Neural cell (in vitro differentiated cells): ENCODE data around the gene ATP2A2. TPM values are rescaled to one million over a fixed set of nuclear protein-coding genes. Genes with fewer than 3 reads are reported as not detected.

Experiments
- H2AFZ ChIP-seq: fragments of 200-600, 300-800 bp; sonication (generic), shearing (Covaris generic); 2 replicates; pipeline ENCODE4 v1.6.0; 2014; ENCODE audit warnings: low read depth, mild to moderate bottlenecking, antibody characterized with exemption, low read length, moderate library complexity
- H3F3A ChIP-seq: fragments of 200-600 bp; shearing (Covaris generic); 2 replicates; pipeline ENCODE4 v1.6.1; 2016; ENCODE audit warnings: mild to moderate bottlenecking, moderate library complexity, mixed read lengths, antibody characterized with exemption, low read length; ENCODE audit not compliant: insufficient read depth, poor library complexity, severe bottlenecking
- H3K27ac ChIP-seq: fragments of 200-600, 300-800 bp; sonication (generic), shearing (Covaris generic); 2 replicates; pipeline ENCODE4 v1.5.1; 2014; ENCODE audit warnings: mild to moderate bottlenecking, low read length, moderate library complexity
- H3K27me3 ChIP-seq: fragments of 300-800, 200-600 bp; sonication (generic), shearing (Covaris generic); 2 replicates; pipeline ENCODE4 v1.6.0; 2014; ENCODE audit warnings: mild to moderate bottlenecking, low read depth, low read length, moderate library complexity; ENCODE audit not compliant: insufficient read depth
- H3K36me3 ChIP-seq: fragments of 300-800, 200-600 bp; sonication (generic), shearing (Covaris generic); 2 replicates; pipeline ENCODE4 v1.5.1; 2014; ENCODE audit warnings: mild to moderate bottlenecking, antibody characterized with exemption, low read length, moderate library complexity; ENCODE audit not compliant: insufficient read depth
- H3K4me2 ChIP-seq: fragments of 300-800, 200-600 bp; sonication (generic), shearing (Covaris generic); 2 replicates; pipeline ENCODE4 v1.6.0; 2014; ENCODE audit warnings: mild to moderate bottlenecking, low read length
- H3K4me3 ChIP-seq: fragments of 300-800, 200-600 bp; sonication (generic), shearing (Covaris generic); 2 replicates; pipeline ENCODE4 v1.5.1; 2014; ENCODE audit warnings: mild to moderate bottlenecking, low read length, moderate library complexity
- H3K79me2 ChIP-seq: fragments of 200-600 bp; shearing (Covaris generic); replicated peaks from 2 replicates; pipeline ENCODE4 v1.6.0; 2014; ENCODE audit warnings: mild to moderate bottlenecking, low read length, moderate library complexity; ENCODE audit not compliant: insufficient read depth
- H3K9ac ChIP-seq: fragments of 300-800, 200-600 bp; sonication (generic), shearing (Covaris generic); 2 replicates; pipeline ENCODE4 v1.6.1; 2016; ENCODE audit warnings: mild to moderate bottlenecking, low read length, mixed read lengths
- H3K9me2 ChIP-seq: fragments of 200-600 bp; shearing (Covaris generic); 2 replicates; pipeline ENCODE4 v1.6.1; 2016; ENCODE audit warnings: mild to moderate bottlenecking, low read length, mixed read lengths; ENCODE audit not compliant: insufficient read depth
- H3K9me3 ChIP-seq: fragments of 200-600, 300-800 bp; sonication (generic), shearing (Covaris generic); 2 replicates; pipeline ENCODE4 v1.6.1; 2016; ENCODE audit warnings: mild to moderate bottlenecking, mixed run types, low read length, moderate library complexity, mixed read lengths
- H4K20me1 ChIP-seq: fragments of 200-600 bp; shearing (Covaris generic); 2 replicates; pipeline ENCODE4 v1.6.1; 2016; ENCODE audit warnings: mild to moderate bottlenecking, mixed run types; ENCODE audit not compliant: insufficient read depth
- CTCF ChIP-seq: fragments of 450-650 bp; IDR thresholded peaks from 2 replicates; pipeline ENCODE4 v1.5.1; 2014; ENCODE audit warnings: antibody characterized with exemption, mild to moderate bottlenecking, moderate library complexity; ENCODE audit not compliant: poor library complexity, severe bottlenecking
- EP300 ChIP-seq: fragments of 450-650 bp; conservative IDR thresholded peaks from 2 replicates; pipeline ENCODE4 v1.6.1; 2014; ENCODE audit warnings: antibody characterized with exemption, mild to moderate bottlenecking, moderate library complexity; ENCODE audit not compliant: poor library complexity, severe bottlenecking
- EZH2 ChIP-seq: fragments of 200-600, 300-800 bp; shearing (Covaris generic), sonication (generic); IDR thresholded peaks from 2 replicates; pipeline ENCODE4 v1.6.1; 2014; ENCODE audit warnings: antibody characterized with exemption, low read length, borderline replicate concordance, mild to moderate bottlenecking; ENCODE audit not compliant: insufficient read depth, poor library complexity, severe bottlenecking
- MXI1 ChIP-seq: fragments of 450-650 bp; conservative IDR thresholded peaks from 2 replicates; pipeline ENCODE4 v1.6.1; 2014; ENCODE audit warnings: antibody characterized with exemption, mild to moderate bottlenecking; ENCODE audit not compliant: poor library complexity, severe bottlenecking
- POLR2AphosphoS5 ChIP-seq: IDR thresholded peaks from 2 replicates; pipeline ENCODE4 v1.6.1; 2012
- RAD21 ChIP-seq: fragments of 450-650 bp; conservative IDR thresholded peaks from 2 replicates; pipeline ENCODE4 v1.6.1; 2014; ENCODE audit warnings: antibody characterized with exemption, mild to moderate bottlenecking, moderate library complexity
- REST ChIP-seq: IDR thresholded peaks from 2 replicates; pipeline ENCODE4 v1.6.1; 2012; ENCODE audit warnings: borderline replicate concordance
- SMC3 ChIP-seq: fragments of 450-650 bp; conservative IDR thresholded peaks from 2 replicates; pipeline ENCODE4 v1.6.1; 2014; ENCODE audit warnings: antibody characterized with exemption, mild to moderate bottlenecking, moderate library complexity; ENCODE audit not compliant: poor library complexity
- TAF1 ChIP-seq: IDR thresholded peaks from 2 replicates; pipeline ENCODE4 v1.6.1; 2012; ENCODE audit warnings: low read depth
- polyA plus RNA-seq: library from polyadenylated mRNA; depleted of rRNA; stranded (reverse); fragments of >200 nt; gene quantifications from 2 replicates; pipeline ENCODE4 v1.2.3, GENCODE V29; 2014

Gene ATP2A2
- polyA plus RNA-seq, 1 donor from 2014 or later: 49.0 TPM

- Histone ChIP-seq H3K9me2 (no peaks in the 10 kb centered on the region), H4K20me1 (no peaks in the 10 kb centered on the region), H3F3A (no peaks in the 10 kb centered on the region), H3K27me3 (no peaks in the 10 kb centered on the region), H3K79me2 (no peaks in the 10 kb centered on the region), H3K27ac (no peak overlapping the region), H3K9ac (no peak overlapping the region), H3K36me3 (no peaks in the 10 kb centered on the region), H3K9me3 (no peaks in the 10 kb centered on the region), H2AFZ (no peak overlapping the region), H3K4me3 (no peak overlapping the region), H3K4me2 (no peak overlapping the region)
- TF ChIP-seq MXI1: no peak
- no peak for TF ChIP-seq RAD21
- no peak for TF ChIP-seq SMC3
- TF ChIP-seq EP300: no peak
- no peak for TF ChIP-seq POLR2AphosphoS5
- TF ChIP-seq EZH2: no peak
- TF ChIP-seq CTCF: no peak
- TF ChIP-seq TAF1: no peak
- no peak for TF ChIP-seq REST
Observed at GRCh38 chr12:110244372-110244771, 36.7 kb upstream of the ATP2A2 start.

DNA sequence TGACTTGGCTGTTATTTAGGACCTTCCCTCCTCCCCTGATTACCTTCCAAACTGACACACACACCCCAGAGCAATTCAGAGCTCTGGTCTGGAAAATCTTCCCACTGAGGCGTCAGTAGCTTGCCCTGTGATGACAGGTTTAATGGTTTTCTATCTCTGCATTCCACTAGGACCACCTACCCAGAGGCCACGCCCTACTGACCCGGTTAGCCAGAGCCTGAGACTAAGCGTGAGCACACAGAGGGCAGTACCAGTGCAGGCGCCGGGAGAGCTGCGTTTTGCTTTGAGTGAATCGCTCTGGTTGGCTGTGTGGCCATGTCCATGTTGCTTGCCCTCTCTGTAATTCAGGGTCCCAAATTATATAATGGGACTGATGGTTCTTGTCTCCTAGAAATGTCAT lies 36.2 kb upstream of the ATP2A2 start:
- Histone ChIP-seq H3K9me2 (no peaks in the 10 kb centered on the region), H3K79me2 (no peaks in the 10 kb centered on the region), H3F3A (no peaks in the 10 kb centered on the region), H3K4me2 (no peak overlapping the region), H3K27ac (no peak overlapping the region), H3K9ac (no peak overlapping the region), H3K36me3 (no peaks in the 10 kb centered on the region), H4K20me1 (no peaks in the 10 kb centered on the region), H3K4me3 (no peak overlapping the region), H3K27me3 (no peaks in the 10 kb centered on the region), H3K9me3 (no peaks in the 10 kb centered on the region), H2AFZ (no peak overlapping the region)
- TF ChIP-seq EZH2 (no peak), POLR2AphosphoS5 (no peak), RAD21 (no peak), EP300 (no peak), CTCF (no peak), SMC3 (no peak), TAF1 (no peak), MXI1 (no peak)
